ENCODE data around the gene MAZ. TPM values are rescaled to one million over a fixed set of nuclear protein-coding genes. Genes with fewer than 3 reads are reported as not detected.
"Not testable (repeated sequence)": the region's sequence is repeated elsewhere in the genome, so short reads cannot be mapped to it uniquely, and the experiment has no call there.

MAZ gene
- total RNA-seq, 1 donor from 2014 or later, result 358 TPM

DNA sequence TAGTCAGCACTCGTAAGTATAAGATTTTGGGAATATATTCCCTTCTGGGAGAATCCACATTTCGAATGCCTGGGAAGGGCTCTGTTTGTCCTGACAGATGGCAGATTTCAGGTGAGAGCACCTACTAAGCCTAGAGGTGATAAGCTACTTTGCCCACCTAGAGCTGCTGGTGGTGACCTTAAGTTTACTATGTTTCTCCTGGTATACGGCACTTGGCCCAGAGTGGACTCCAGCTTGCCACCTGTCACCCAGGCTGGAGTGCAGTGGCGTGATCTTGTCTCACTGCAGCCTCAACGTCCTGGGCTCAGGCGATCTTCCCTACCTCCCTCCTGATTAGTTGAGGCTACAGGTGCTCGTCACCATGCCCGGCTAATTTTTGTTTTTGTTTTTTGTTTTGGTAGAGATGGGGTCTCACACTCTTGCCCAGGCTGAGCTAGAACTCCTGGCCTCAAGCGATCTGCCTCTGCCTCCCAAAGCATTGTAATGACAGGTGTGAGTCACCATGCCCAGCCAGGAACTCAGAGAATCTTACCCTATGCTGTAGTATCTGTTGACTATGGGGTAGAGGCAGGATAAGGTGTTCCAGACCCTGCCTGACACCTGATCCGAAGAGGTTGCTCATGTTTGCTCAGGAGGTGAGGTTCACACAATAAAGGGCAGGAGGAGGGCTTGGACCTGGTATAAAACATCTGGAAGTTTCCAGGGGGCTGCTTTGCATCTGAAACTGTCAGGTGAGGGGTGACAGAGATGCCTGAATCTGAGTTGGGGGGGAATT lies 28.6 kb upstream of the MAZ start, which contains the start of gene ZG16:
TSS of gene ZG16 (plus strand) at position 681 of the 775 bp plus-strand sequence. CDS start 1,011 bp downstream, outside the sequence.
- DNase-seq (ENCODE audit: low spot score), result no peak
- H3K27me3 Mint-ChIP-seq (ENCODE audit: low read depth), result peaks cover 10% of the 10 kb centered on the region

GRCh38 chr16:29779474-29779873 lies 26.9 kb upstream of the MAZ start:
- Mint-ChIP-seq H3K36me3 (ENCODE audit: low read depth) (no peaks in the 10 kb centered on the region), H3K4me1 (ENCODE audit: low read depth) (no peaks in the 10 kb centered on the region), H3K27me3 (ENCODE audit: low read depth) (peaks cover 10% of the 10 kb centered on the region), H3K9me3 (ENCODE audit: low read depth) (no peaks in the 10 kb centered on the region), H3K27ac (ENCODE audit: unreplicated experiment) (no peak overlapping the region), H3K4me3 (ENCODE audit: unreplicated experiment) (no peak overlapping the region)
- no peak for DNase-seq (ENCODE audit: low spot score)
- no peak for TF ChIP-seq CTCF (IDR thresholded peaks at IDR 0.05)

More for the DNA sequence above, 28.6 kb upstream of the MAZ start, which contains the start of gene ZG16:
- H3K27ac Mint-ChIP-seq (ENCODE audit: unreplicated experiment), result no peak within 1 kb of the TSS
- H3K4me3 Mint-ChIP-seq (ENCODE audit: unreplicated experiment), result no peak within 1 kb of the TSS
- no peak for TF ChIP-seq CTCF (IDR thresholded peaks at IDR 0.05)
- no peaks in the 10 kb centered on the region for H3K4me1 Mint-ChIP-seq (ENCODE audit: low read depth)
- no peaks in the 10 kb centered on the region for H3K36me3 Mint-ChIP-seq (ENCODE audit: low read depth)
- H3K9me3 Mint-ChIP-seq (ENCODE audit: low read depth), result no peaks in the 10 kb centered on the region

DNA sequence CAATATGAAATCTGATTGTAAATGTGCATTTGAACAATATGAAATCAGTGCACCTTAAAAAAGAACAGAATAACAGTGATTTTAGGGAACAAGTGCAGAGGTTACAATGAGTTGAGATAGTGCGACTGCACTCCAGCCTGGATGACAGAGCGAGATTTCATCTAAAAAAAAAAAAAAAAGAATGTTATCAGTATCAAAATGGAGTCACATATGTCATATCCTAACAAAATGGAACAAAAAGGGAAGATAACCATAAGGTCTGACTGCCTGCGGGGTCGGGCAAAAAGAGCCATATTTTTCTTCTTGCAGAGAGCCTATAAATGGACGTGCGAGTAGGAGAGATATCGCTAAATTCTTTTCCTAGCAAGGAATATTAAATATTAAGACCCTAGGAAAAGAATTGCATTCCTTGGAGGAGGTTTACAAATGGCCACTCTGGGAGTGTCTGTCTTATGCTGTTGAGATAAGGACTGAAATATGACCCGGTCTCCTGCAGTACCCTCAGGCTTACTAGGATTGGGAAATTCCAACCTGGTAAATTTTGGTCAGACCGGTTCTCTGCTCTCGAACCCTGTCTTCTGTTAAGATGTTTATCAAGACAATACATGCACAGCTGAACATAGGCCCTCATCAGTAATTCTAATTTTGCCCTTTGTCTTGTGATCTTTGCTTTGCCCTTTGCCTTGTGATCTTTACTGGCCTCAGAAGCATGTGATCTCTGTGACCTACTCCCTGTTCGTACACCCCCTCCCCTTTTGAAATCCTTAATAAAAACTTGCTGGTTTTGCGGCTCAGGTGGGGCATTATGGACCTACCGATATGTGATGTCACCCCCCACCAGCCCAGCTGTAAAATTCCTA lies 23.0 kb upstream of the MAZ start:
- not testable (repeated sequence) for H3K4me3 Mint-ChIP-seq (ENCODE audit: unreplicated experiment); H3K27ac Mint-ChIP-seq (ENCODE audit: unreplicated experiment); H3K36me3 Mint-ChIP-seq (ENCODE audit: low read depth); DNase-seq (ENCODE audit: low spot score); H3K9me3 Mint-ChIP-seq (ENCODE audit: low read depth); H3K27me3 Mint-ChIP-seq (ENCODE audit: low read depth)
- peaks cover 10% of the 10 kb centered on the region for H3K4me1 Mint-ChIP-seq (ENCODE audit: low read depth)

- H3K27ac Mint-ChIP-seq (ENCODE audit: unreplicated experiment), result no peak overlapping the region
Measured at GRCh38 chr16:29784157-29784556, 22.2 kb upstream of the MAZ start.

GRCh38 chr16:29784901-29785500 lies 21.3 kb upstream of the MAZ start:
- Mint-ChIP-seq H3K36me3 (ENCODE audit: low read depth) (no peaks in the 10 kb centered on the region), H3K27me3 (ENCODE audit: low read depth) (peaks cover 6% of the 10 kb centered on the region), H3K4me1 (ENCODE audit: low read depth) (peaks cover 14% of the 10 kb centered on the region), H3K27ac (ENCODE audit: unreplicated experiment) (no peak overlapping the region), H3K9me3 (ENCODE audit: low read depth) (no peaks in the 10 kb centered on the region), H3K4me3 (ENCODE audit: unreplicated experiment) (peak overlapping the region; percentile 50)
- peak; percentile 86 for TF ChIP-seq CTCF (IDR thresholded peaks at IDR 0.05)
- peak; percentile 95 for DNase-seq (ENCODE audit: low spot score)

More at GRCh38 chr16:29784157-29784556, 22.2 kb upstream of the MAZ start:
- H3K27me3 Mint-ChIP-seq (ENCODE audit: low read depth), result peaks cover 6% of the 10 kb centered on the region
- no peak overlapping the region for H3K4me3 Mint-ChIP-seq (ENCODE audit: unreplicated experiment)
- H3K9me3 Mint-ChIP-seq (ENCODE audit: low read depth), result no peaks in the 10 kb centered on the region
- peaks cover 10% of the 10 kb centered on the region for H3K4me1 Mint-ChIP-seq (ENCODE audit: low read depth)
- DNase-seq (ENCODE audit: low spot score), result no peak
- TF ChIP-seq CTCF (IDR thresholded peaks at IDR 0.05), result no peak
- H3K36me3 Mint-ChIP-seq (ENCODE audit: low read depth), result no peaks in the 10 kb centered on the region

- H3K36me3 Mint-ChIP-seq (ENCODE audit: low read depth); H3K4me3 Mint-ChIP-seq (ENCODE audit: unreplicated experiment); H3K27me3 Mint-ChIP-seq (ENCODE audit: low read depth); H3K27ac Mint-ChIP-seq (ENCODE audit: unreplicated experiment); H3K9me3 Mint-ChIP-seq (ENCODE audit: low read depth); DNase-seq (ENCODE audit: low spot score): not testable (repeated sequence)
- H3K4me1 Mint-ChIP-seq (ENCODE audit: low read depth), result peaks cover 32% of the 10 kb centered on the region
Measured at GRCh38 chr16:29787155-29787554, 19.2 kb upstream of the MAZ start.

All from chondrocyte (in vitro differentiated cells).